ENCODE measurements around the gene RAB11FIP4.

Gene RAB11FIP4

GRCh38 chr17:31530391-31530985 lies 139.0 kb downstream of the RAB11FIP4 start:
- no peaks in the 10 kb centered on the region for H3K27me3 ChIP-seq (ENCODE audit: insufficient read depth, low read depth, severe bottlenecking)
- peaks cover 46% of the 10 kb centered on the region for H3K36me3 ChIP-seq
- H3K9me3 ChIP-seq (ENCODE audit: severe bottlenecking): no peaks in the 10 kb centered on the region
- TF ChIP-seq, protein P1, sequence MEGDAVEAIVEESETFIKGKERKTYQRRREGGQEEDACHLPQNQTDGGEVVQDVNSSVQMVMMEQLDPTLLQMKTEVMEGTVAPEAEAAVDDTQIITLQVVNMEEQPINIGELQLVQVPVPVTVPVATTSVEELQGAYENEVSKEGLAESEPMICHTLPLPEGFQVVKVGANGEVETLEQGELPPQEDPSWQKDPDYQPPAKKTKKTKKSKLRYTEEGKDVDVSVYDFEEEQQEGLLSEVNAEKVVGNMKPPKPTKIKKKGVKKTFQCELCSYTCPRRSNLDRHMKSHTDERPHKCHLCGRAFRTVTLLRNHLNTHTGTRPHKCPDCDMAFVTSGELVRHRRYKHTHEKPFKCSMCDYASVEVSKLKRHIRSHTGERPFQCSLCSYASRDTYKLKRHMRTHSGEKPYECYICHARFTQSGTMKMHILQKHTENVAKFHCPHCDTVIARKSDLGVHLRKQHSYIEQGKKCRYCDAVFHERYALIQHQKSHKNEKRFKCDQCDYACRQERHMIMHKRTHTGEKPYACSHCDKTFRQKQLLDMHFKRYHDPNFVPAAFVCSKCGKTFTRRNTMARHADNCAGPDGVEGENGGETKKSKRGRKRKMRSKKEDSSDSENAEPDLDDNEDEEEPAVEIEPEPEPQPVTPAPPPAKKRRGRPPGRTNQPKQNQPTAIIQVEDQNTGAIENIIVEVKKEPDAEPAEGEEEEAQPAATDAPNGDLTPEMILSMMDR (IDR thresholded peaks at IDR 0.05; ENCODE audit: low read depth, low read length): no peak
- no peak overlapping the region for H3K27ac ChIP-seq
- no peak for DNase-seq
- H3K4me3 ChIP-seq (ENCODE audit: low read depth, low read length): no peak overlapping the region

- no peak overlapping the region for H3K27ac ChIP-seq
- DNase-seq: no peak
- H3K4me3 ChIP-seq (ENCODE audit: low read depth, low read length): no peak overlapping the region
- H3K36me3 ChIP-seq: peaks cover 39% of the 10 kb centered on the region
- no peaks in the 10 kb centered on the region for H3K27me3 ChIP-seq (ENCODE audit: insufficient read depth, low read depth, severe bottlenecking)
- H3K9me3 ChIP-seq (ENCODE audit: severe bottlenecking): no peaks in the 10 kb centered on the region
- TF ChIP-seq, protein P1 (IDR thresholded peaks at IDR 0.05; ENCODE audit: low read depth, low read length): no peak
These were observed 140.0 kb downstream of the RAB11FIP4 start for GRCh38 chr17:31531336-31531980.

GRCh38 chr17:31532081-31532480 lies 140.6 kb downstream of the RAB11FIP4 start:
- H3K36me3 ChIP-seq: peaks cover 38% of the 10 kb centered on the region
- H3K27me3 ChIP-seq (ENCODE audit: insufficient read depth, low read depth, severe bottlenecking): no peaks in the 10 kb centered on the region
- H3K9me3 ChIP-seq (ENCODE audit: severe bottlenecking): no peaks in the 10 kb centered on the region
- no peak overlapping the region for H3K27ac ChIP-seq
- DNase-seq: no peak
- TF ChIP-seq, protein P1 (IDR thresholded peaks at IDR 0.05; ENCODE audit: low read depth, low read length): no peak
- no peak overlapping the region for H3K4me3 ChIP-seq (ENCODE audit: low read depth, low read length)

DNA sequence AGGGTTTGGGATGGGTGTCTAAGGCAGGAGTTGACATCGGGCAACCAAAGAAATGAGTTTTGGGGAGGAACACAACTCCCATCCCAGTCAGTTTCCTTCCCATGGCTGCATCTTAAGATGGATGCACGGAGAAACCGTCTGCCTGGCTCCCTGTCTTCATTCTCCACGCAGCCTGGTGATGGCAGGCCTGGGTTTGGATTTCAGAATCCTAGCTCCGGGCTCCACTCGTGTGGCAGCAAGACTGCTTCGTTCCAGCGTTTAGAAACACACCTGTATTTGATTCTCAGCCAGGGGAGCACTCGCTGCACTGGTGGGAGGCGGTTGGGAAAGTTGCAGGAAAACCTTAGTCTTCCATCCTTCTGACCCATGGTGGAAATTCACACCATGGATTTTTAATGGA lies 141.1 kb downstream of the RAB11FIP4 start:
- no peak overlapping the region for H3K4me3 ChIP-seq (ENCODE audit: low read depth, low read length)
- no peak overlapping the region for H3K27ac ChIP-seq
- TF ChIP-seq, protein P1 (IDR thresholded peaks at IDR 0.05; ENCODE audit: low read depth, low read length): no peak
- H3K27me3 ChIP-seq (ENCODE audit: insufficient read depth, low read depth, severe bottlenecking): no peaks in the 10 kb centered on the region
- peaks cover 38% of the 10 kb centered on the region for H3K36me3 ChIP-seq
- no peak for DNase-seq
- H3K9me3 ChIP-seq (ENCODE audit: severe bottlenecking): no peaks in the 10 kb centered on the region

DNA sequence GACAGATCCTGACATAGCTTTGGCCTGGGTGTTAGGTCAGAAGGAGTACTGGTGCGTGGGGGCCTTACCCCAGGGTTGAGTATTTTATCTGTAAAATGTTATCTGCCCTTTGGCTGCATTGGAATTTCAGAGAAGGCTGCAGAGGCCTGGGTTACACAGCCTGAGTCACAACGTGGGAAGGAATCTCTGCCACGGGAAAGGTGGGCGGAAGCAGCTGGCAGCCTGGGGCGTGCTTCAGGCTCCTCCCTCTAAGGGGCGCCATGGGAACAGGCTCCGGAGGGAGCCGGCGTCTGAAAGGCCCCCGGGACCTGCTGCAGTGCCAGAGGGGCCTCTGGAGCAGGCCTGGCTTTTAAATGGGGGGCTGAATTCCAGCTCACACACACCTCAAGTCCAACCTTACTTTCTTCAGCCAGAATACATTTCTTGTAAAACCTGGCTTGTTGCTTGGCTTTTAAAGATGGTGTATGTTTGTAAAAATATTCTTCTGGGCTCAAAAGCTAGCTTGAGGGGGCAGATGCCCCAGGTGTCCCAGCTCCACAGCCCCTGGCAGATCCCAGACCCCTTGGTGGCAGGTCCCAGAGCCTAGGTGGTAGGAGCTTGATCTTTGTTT lies 142.2 kb downstream of the RAB11FIP4 start:
- Histone ChIP-seq H3K4me3 (ENCODE audit: low read depth, low read length) (no peak overlapping the region), H3K9me3 (ENCODE audit: severe bottlenecking) (no peaks in the 10 kb centered on the region), H3K36me3 (peaks cover 27% of the 10 kb centered on the region), H3K27ac (no peak overlapping the region), H3K27me3 (ENCODE audit: insufficient read depth, low read depth, severe bottlenecking) (no peaks in the 10 kb centered on the region)
- DNase-seq: peak; percentile 62
- TF ChIP-seq, protein P1 (IDR thresholded peaks at IDR 0.05; ENCODE audit: low read depth, low read length): peak; percentile 72

Data from WERI-Rb-1 (cell line).